GM08714 (cell line): Measurements from ENCODE around the gene SPINT4.
"Not testable (repeated sequence)": the region's sequence is repeated elsewhere in the genome, so short reads cannot be mapped to it uniquely, and the experiment has no call there.

Source experiments
- H3K4me3 ChIP-seq: fragments of 200-500 bp; sonication (Bioruptor generic); 2 replicates; pipeline ENCODE4 v1.5.1; 2014; ENCODE audit warnings: mild to moderate bottlenecking, low read length, inconsistent platforms
- ZNF274 ChIP-seq: IDR thresholded peaks from 2 replicates; pipeline ENCODE4 v1.6.1; 2012; ENCODE audit warnings: mild to moderate bottlenecking, low read depth, low read length

The SPINT4 gene

DNA sequence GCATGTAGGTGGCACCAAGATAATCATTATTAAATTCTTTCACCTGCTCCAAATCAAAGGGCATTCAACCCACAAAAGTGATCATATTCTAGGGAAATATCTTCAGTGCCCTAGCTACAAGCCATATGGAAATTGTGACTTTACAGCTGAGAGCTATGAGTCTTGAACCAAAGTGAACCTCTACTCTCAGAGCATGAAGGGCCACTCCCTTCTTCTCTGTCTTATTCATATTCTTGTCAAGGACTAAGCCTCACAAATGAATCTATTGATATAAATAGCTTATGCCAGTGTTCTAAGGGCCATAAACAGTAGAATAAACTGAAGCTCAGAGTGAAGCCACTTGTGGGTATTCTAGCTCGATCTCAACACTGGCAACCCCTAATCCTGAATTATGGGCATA is 29.6 kb downstream of the SPINT4 start:
- TF ChIP-seq ZNF274: no peak
- H3K4me3 ChIP-seq: no peak overlapping the region

DNA sequence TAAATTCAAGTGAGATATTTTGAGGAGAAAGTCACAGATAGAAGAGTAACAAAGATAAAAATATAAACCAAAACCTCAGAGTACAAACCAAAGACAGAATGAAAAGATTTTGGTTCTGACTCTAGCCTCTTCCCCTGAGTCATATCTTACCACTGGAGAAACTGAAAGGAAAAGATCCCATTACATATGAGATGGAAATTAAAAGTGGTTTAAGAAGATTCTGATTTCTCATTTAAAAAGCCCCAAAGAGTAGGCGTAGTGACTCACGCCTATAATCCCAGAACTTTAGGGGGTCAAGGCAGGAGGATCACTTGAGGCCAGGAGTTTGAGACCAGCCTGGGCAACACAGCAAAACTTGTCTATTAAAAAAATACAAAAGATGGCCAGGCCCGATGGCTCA is 30.6 kb downstream of the SPINT4 start:
- H3K4me3 ChIP-seq: no peak overlapping the region

DNA sequence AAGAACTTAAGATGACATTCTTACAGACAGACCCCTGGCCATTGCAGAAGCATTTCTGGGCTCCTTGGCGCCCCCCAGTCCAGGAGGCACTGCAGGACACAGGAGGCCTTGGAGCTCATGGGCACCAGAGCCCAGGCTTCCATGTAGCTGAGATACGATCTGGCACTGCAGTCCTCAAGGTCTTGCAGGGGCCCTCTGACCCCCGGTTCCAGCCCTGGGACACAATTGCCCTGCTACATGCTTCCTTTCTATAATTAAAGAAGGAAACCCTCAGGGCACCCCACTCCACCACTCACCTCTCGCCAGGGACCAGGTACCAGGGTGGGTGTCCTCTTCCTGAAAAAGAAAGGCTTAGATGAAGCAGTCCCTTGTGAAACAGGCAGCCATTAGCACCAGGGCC is 35.9 kb downstream of the SPINT4 start:
- no peak overlapping the region for H3K4me3 ChIP-seq
- no peak for TF ChIP-seq ZNF274

More for the DNA sequence above, 30.6 kb downstream of the SPINT4 start:
- no peak for TF ChIP-seq ZNF274

- not testable (repeated sequence) for H3K4me3 ChIP-seq
Measured at GRCh38 chr20:45759921-45760320, 37.8 kb downstream of the SPINT4 start.

DNA sequence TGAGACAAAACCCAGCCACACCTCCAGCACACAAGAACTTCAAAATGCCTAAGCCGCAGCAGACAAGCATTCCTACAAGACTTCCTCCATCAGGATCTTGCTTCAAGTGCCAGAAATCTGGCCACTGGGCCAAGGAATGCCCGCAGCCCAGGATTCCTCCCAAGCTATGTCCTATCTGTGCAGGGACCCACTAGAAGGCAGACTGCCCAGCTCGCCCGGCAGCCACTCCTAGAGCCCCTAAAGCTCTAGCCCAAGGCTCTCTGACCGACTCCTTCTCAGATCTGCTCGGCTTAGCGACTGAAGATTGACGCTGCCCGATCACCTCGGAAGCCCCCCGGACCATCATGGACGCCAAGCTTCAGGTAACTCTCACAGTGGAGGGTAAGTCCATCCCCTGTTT is 39.8 kb downstream of the SPINT4 start:
- H3K4me3 ChIP-seq: not testable (repeated sequence)

GRCh38 chr20:45764618-45765282 is 42.6 kb downstream of the SPINT4 start:
- not testable (repeated sequence) for H3K4me3 ChIP-seq

GRCh38 chr20:45765307-45765875 is 43.2 kb downstream of the SPINT4 start:
- TF ChIP-seq ZNF274: no peak
- H3K4me3 ChIP-seq: no peak overlapping the region; the same call in 1 of the 2 replicates

- TF ChIP-seq ZNF274: no peak
- H3K4me3 ChIP-seq: no peak overlapping the region; the same call in 1 of the 2 replicates
Measured at GRCh38 chr20:45765980-45766379, 43.8 kb downstream of the SPINT4 start.

GRCh38 chr20:45768479-45768878 is 46.3 kb downstream of the SPINT4 start:
- H3K4me3 ChIP-seq: no peak overlapping the region

GRCh38 chr20:45771182-45771759 is 49.1 kb downstream of the SPINT4 start:
- no peak overlapping the region for H3K4me3 ChIP-seq

More at GRCh38 chr20:45768479-45768878, 46.3 kb downstream of the SPINT4 start:
- no peak for TF ChIP-seq ZNF274

GRCh38 chr20:45772693-45773092 is 50.5 kb downstream of the SPINT4 start:
- TF ChIP-seq ZNF274: no peak

More at GRCh38 chr20:45771182-45771759, 49.1 kb downstream of the SPINT4 start:
- no peak for TF ChIP-seq ZNF274

GRCh38 chr20:45774945-45775344 is 52.8 kb downstream of the SPINT4 start:
- no peak overlapping the region for H3K4me3 ChIP-seq
- TF ChIP-seq ZNF274: no peak

More at GRCh38 chr20:45772693-45773092, 50.5 kb downstream of the SPINT4 start:
- no peak overlapping the region for H3K4me3 ChIP-seq

- no peak for TF ChIP-seq ZNF274
Measured at GRCh38 chr20:45775411-45775810, 53.3 kb downstream of the SPINT4 start.

More at GRCh38 chr20:45775411-45775810, 53.3 kb downstream of the SPINT4 start:
- H3K4me3 ChIP-seq: no peak overlapping the region
